HG03045 (cell line): ENCODE measurements around the gene ATP5F1D.

Experiments used
- ATAC-seq: cut with Tn5 transposase; IDR thresholded peaks from one replicate; pipeline ENCODE4 v1.9.1; 2021; ENCODE audit warnings: mild to moderate bottlenecking, moderate library complexity; ENCODE audit not compliant: unreplicated experiment

The ATP5F1D gene

GRCh38 chr19:1268226-1269064 lies 26.9 kb downstream of the ATP5F1D start:
- ATAC-seq: no peak

- ATAC-seq: peak; percentile 50
Measured at GRCh38 chr19:1269065-1269477, 27.5 kb downstream of the ATP5F1D start, which contains the start of gene CIRBP. TSS of gene CIRBP (plus strand) at chr19:1269332. CDS start at chr19:1270934, 1,602 bp downstream.

- peak; percentile 16 for ATAC-seq
Measured at GRCh38 chr19:1269478-1270212, 28.1 kb downstream of the ATP5F1D start.

GRCh38 chr19:1270213-1270853 lies 28.8 kb downstream of the ATP5F1D start:
- no peak for ATAC-seq

- no peak for ATAC-seq
Measured at GRCh38 chr19:1270854-1271527, 29.4 kb downstream of the ATP5F1D start.

- no peak for ATAC-seq
Measured at GRCh38 chr19:1271528-1272422, 30.2 kb downstream of the ATP5F1D start.

GRCh38 chr19:1272423-1273262 lies 31.1 kb downstream of the ATP5F1D start:
- ATAC-seq: no peak

- ATAC-seq: no peak
Measured at GRCh38 chr19:1273263-1274041, 31.9 kb downstream of the ATP5F1D start.

GRCh38 chr19:1274081-1274851 lies 32.7 kb downstream of the ATP5F1D start:
- no peak for ATAC-seq

- peak; percentile 8 for ATAC-seq
Measured at GRCh38 chr19:1274852-1275259, 33.3 kb downstream of the ATP5F1D start.

GRCh38 chr19:1275260-1275975 lies 33.9 kb downstream of the ATP5F1D start, which contains the start of gene FAM174C:
TSS of gene FAM174C (plus strand) at chr19:1275530. CDS start at chr19:1275550, 20 bp downstream.
- peak; percentile 68 for ATAC-seq

GRCh38 chr19:1275976-1276627 lies 34.6 kb downstream of the ATP5F1D start:
- no peak for ATAC-seq

- no peak for ATAC-seq
Measured at GRCh38 chr19:1276628-1277022, 35.1 kb downstream of the ATP5F1D start.

GRCh38 chr19:1277061-1277460 lies 35.5 kb downstream of the ATP5F1D start:
- no peak for ATAC-seq

GRCh38 chr19:1278074-1278473 lies 36.5 kb downstream of the ATP5F1D start:
- ATAC-seq: no peak
